Mesothelial cell of epicardium (in vitro differentiated cells): Measurements from ENCODE around the gene PAN2. TPM values are rescaled to one million over a fixed set of nuclear protein-coding genes. Genes with fewer than 3 reads are reported as not detected.

Experiments
- DNase-seq, 2 experiments: peaks; one replicate each; pipeline ENCODE4 v3.0.0; 2021; ENCODE audit warnings: low spot score in 2 of 2; ENCODE audit not compliant: unreplicated experiment in 2 of 2
- H3K27ac Mint-ChIP-seq: 2 replicates; pipeline ENCODE4 v1.8.0; 2021; ENCODE audit warnings: mixed read lengths
- H3K27me3 Mint-ChIP-seq: 2 replicates; pipeline ENCODE4 v1.8.0; 2021; ENCODE audit warnings: low read depth, mixed read lengths
- H3K36me3 Mint-ChIP-seq: 2 replicates; pipeline ENCODE4 v1.8.0; 2021; ENCODE audit warnings: mixed read lengths
- H3K4me1 Mint-ChIP-seq: 2 replicates; pipeline ENCODE4 v1.8.0; 2021; ENCODE audit warnings: mixed read lengths
- H3K4me3 Mint-ChIP-seq: 2 replicates; pipeline ENCODE4 v1.8.0; 2021; ENCODE audit warnings: mild to moderate bottlenecking, moderate library complexity, mixed read lengths
- H3K9me3 Mint-ChIP-seq: 2 replicates; pipeline ENCODE4 v1.8.0; 2021; ENCODE audit warnings: mixed read lengths
- total RNA-seq: library from RNA; stranded (reverse); gene quantifications from 3 replicates; pipeline ENCODE4 v1.2.1, GENCODE V29; 2021
- TF ChIP-seq, protein P1 (sequence below): fragments of 200-600 bp; sonication (generic); IDR thresholded peaks from one replicate; pipeline ENCODE4 v1.5.0; 2021; ENCODE audit warnings: antibody characterized with exemption; ENCODE audit not compliant: unreplicated experiment

PAN2 gene
- total RNA-seq, 1 donor from 2014 or later: 66.4 TPM

GRCh38 chr12:56315622-56316473, 18.0 kb downstream of the PAN2 start, which contains the start of gene CNPY2:
TSS of gene CNPY2 (minus strand) at chr12:56315988. CDS start at chr12:56315217, 771 bp downstream.
- H3K4me1 Mint-ChIP-seq: peaks cover 14% of the 10 kb centered on the region
- H3K4me3 Mint-ChIP-seq: peak within 1 kb of the TSS; percentile 98
- H3K9me3 Mint-ChIP-seq: no peaks in the 10 kb centered on the region
- peak; percentile 90 to 93 for DNase-seq
- TF ChIP-seq, protein P1, sequence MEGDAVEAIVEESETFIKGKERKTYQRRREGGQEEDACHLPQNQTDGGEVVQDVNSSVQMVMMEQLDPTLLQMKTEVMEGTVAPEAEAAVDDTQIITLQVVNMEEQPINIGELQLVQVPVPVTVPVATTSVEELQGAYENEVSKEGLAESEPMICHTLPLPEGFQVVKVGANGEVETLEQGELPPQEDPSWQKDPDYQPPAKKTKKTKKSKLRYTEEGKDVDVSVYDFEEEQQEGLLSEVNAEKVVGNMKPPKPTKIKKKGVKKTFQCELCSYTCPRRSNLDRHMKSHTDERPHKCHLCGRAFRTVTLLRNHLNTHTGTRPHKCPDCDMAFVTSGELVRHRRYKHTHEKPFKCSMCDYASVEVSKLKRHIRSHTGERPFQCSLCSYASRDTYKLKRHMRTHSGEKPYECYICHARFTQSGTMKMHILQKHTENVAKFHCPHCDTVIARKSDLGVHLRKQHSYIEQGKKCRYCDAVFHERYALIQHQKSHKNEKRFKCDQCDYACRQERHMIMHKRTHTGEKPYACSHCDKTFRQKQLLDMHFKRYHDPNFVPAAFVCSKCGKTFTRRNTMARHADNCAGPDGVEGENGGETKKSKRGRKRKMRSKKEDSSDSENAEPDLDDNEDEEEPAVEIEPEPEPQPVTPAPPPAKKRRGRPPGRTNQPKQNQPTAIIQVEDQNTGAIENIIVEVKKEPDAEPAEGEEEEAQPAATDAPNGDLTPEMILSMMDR: no peak
- H3K36me3 Mint-ChIP-seq: peaks cover 7% of the 10 kb centered on the region
- peak within 1 kb of the TSS; percentile 99 for H3K27ac Mint-ChIP-seq
- no peaks in the 10 kb centered on the region for H3K27me3 Mint-ChIP-seq

- TF ChIP-seq, protein P1: no peak
- peak overlapping the region; percentile 98 for H3K4me3 Mint-ChIP-seq
- peaks cover 14% of the 10 kb centered on the region for H3K4me1 Mint-ChIP-seq
- peak in 1 of 2 experiments; percentile 43 for DNase-seq
- peaks cover 7% of the 10 kb centered on the region for H3K36me3 Mint-ChIP-seq
- no peaks in the 10 kb centered on the region for H3K9me3 Mint-ChIP-seq
- H3K27ac Mint-ChIP-seq: peak overlapping the region; percentile 99
- no peaks in the 10 kb centered on the region for H3K27me3 Mint-ChIP-seq
Measured at GRCh38 chr12:56315249-56315621, 18.6 kb downstream of the PAN2 start.

DNA sequence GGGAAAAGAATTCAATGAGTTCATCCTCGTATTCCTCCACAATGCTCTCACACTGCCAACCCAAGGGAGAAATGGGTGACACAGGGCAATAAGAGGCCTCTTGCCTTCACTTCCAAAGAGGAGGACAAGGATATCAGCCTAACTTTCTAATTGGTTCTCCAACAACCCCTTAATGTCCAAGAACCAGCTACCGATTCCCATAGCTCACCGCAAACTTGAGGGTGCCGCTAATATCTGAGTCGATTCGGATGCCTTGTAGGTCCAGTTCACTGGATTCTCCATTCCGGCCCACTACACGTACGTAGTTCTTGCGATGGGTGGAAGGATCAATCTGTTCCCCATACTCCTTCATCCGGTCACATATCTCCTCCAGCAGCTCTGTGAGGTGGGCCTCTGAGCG, 22.8 kb downstream of the PAN2 start:
- Mint-ChIP-seq H3K4me1 (peaks cover 11% of the 10 kb centered on the region), H3K27me3 (no peaks in the 10 kb centered on the region), H3K36me3 (peaks cover 12% of the 10 kb centered on the region), H3K4me3 (no peak overlapping the region), H3K27ac (no peak overlapping the region), H3K9me3 (no peaks in the 10 kb centered on the region)
- TF ChIP-seq, protein P1: no peak
- DNase-seq: no peak

- H3K36me3 Mint-ChIP-seq: peaks cover 20% of the 10 kb centered on the region
- TF ChIP-seq, protein P1: no peak
Measured at GRCh38 chr12:56308714-56309113, 25.1 kb downstream of the PAN2 start.

GRCh38 chr12:56307221-56307965, 26.4 kb downstream of the PAN2 start:
- no peaks in the 10 kb centered on the region for H3K4me1 Mint-ChIP-seq
- H3K4me3 Mint-ChIP-seq: no peak overlapping the region
- no peaks in the 10 kb centered on the region for H3K27me3 Mint-ChIP-seq
- DNase-seq: no peak
- TF ChIP-seq, protein P1: no peak
- H3K36me3 Mint-ChIP-seq: peaks cover 20% of the 10 kb centered on the region
- no peaks in the 10 kb centered on the region for H3K9me3 Mint-ChIP-seq
- no peak overlapping the region for H3K27ac Mint-ChIP-seq

More at GRCh38 chr12:56308714-56309113, 25.1 kb downstream of the PAN2 start:
- Mint-ChIP-seq H3K4me3 (no peak overlapping the region), H3K27ac (no peak overlapping the region), H3K4me1 (no peaks in the 10 kb centered on the region), H3K9me3 (no peaks in the 10 kb centered on the region), H3K27me3 (no peaks in the 10 kb centered on the region)
- no peak for DNase-seq
